ENCODE measurements around the gene MAPK9.
"Not testable (repeated sequence)": the region's sequence is repeated elsewhere in the genome, so short reads cannot be mapped to it uniquely, and the experiment has no call there.

MAPK9 gene

GRCh38 chr5:180324601-180324950 lies 32.7 kb upstream of the MAPK9 start:
- DNase-seq: no peak

- DNase-seq: peak in 1 of 2 experiments; percentile 48
Observed at GRCh38 chr5:180323941-180324600, 32.2 kb upstream of the MAPK9 start.

- DNase-seq: no peak
Observed at GRCh38 chr5:180323160-180323559, 31.3 kb upstream of the MAPK9 start.

DNA sequence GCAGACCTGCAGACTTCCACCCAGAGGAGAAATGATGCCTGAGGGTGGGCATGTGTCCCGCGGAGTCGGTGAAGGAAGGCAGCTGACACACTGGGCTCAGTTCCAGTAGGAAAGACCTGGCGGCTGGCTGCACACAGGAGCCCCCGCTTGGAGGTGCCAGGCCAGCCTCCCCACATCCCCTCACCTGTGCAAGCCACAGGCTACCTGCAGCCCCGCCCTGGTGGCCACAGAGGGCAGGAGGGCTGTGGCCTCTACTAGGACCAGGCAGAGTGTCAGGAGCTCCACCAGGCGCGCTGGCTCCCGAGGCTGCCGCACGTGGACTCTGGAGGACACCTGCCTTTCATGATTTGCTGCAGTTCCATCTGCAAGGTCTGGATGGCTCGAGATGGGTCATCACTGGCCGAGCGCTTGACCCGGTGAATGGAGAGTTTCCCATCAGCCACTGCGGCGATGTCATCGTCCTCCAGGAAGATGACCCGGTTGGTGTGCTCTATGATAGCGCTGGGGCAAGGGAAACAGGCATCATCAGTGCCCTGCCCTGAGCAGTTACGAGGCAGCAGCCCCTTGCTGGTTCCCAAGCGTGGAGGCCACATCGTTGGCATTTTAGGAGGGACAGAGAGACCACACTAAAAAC lies 26.7 kb upstream of the MAPK9 start:
- no peak for DNase-seq

DNA sequence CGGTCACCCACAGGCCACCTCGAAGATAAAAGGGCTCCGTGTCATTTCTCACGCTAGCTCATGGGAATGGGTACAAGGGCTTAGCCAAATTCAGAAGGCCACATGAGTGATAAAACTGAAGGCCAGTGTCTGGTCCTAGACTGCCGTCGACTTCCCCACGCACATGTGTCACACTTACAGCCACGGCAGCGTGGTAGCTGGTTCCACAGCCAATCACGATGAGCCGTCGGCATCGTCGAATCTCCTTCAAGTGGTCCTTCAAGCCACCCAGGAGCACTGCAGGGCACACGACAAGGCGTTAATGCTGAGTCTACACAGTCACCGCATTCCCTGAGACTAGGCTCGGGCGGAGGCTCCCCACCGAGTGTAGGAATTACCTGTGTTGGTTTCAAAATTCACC lies 24.7 kb upstream of the MAPK9 start:
- DNase-seq: no peak

DNA sequence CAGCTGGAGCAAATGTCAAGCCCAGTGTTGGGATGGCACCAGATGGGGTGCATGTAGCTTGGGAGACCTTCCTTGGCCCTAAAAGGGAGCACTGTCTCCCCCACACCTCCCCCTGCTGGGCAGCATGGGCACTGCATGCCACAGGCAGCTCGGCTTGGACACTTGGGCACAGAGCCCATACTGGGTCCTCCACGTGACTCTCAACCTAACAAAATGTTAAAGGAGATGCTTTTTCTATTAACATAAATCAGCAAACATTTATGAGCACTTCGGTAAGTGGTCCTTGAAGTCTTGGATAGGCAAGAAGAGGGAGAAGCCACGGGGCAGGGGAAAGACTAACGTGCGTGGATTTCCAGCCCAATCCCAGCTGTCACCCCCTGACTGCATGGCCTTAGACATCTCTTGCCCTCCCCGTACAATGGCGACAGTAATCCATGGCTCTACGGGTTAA lies 23.9 kb upstream of the MAPK9 start:
- peak in 1 of 2 experiments; percentile 34 for DNase-seq

- DNase-seq: peak; percentile 20 to 64
Observed at GRCh38 chr5:180313677-180314505, 22.0 kb upstream of the MAPK9 start.

GRCh38 chr5:180311216-180311615 lies 19.3 kb upstream of the MAPK9 start:
- DNase-seq: no peak

DNA sequence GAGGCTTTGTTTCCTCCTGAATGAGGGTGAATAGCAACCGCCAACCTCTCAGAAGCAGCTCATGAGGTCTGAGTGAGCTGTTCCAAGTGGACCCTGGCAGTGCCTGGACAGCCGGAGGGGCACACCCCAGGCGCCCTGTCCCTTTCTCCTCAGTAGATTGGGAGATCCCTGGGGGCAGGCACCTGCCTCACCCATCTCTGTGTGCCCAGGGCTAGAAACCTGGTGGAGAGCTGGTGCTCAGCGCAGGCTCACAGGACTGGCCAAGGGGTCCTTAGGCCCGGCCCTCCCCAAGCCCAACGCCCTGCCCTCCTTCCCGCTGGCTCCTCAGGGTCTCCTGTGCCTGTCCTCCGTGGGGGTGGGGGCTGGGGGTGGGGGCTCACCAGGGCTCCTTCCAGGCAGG lies 14.9 kb upstream of the MAPK9 start:
- no peak for DNase-seq

- no peak for DNase-seq
Observed at GRCh38 chr5:180305481-180305880, 13.6 kb upstream of the MAPK9 start.

GRCh38 chr5:180304431-180305375 lies 12.8 kb upstream of the MAPK9 start:
- DNase-seq: no peak

DNA sequence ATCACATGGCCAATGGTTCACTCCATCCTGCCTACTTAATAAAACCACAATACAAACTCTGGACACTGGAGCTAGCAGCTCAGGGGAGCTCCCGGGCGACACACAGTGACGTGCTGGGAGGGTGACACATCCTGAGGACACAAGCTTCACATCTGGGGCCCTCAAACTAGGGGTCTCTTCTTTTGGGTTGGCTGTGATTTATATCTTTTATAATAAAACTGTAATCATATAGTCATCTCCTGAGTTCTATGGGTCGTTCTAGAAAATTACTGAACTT lies 12.1 kb upstream of the MAPK9 start:
- DNase-seq: no peak

DNA sequence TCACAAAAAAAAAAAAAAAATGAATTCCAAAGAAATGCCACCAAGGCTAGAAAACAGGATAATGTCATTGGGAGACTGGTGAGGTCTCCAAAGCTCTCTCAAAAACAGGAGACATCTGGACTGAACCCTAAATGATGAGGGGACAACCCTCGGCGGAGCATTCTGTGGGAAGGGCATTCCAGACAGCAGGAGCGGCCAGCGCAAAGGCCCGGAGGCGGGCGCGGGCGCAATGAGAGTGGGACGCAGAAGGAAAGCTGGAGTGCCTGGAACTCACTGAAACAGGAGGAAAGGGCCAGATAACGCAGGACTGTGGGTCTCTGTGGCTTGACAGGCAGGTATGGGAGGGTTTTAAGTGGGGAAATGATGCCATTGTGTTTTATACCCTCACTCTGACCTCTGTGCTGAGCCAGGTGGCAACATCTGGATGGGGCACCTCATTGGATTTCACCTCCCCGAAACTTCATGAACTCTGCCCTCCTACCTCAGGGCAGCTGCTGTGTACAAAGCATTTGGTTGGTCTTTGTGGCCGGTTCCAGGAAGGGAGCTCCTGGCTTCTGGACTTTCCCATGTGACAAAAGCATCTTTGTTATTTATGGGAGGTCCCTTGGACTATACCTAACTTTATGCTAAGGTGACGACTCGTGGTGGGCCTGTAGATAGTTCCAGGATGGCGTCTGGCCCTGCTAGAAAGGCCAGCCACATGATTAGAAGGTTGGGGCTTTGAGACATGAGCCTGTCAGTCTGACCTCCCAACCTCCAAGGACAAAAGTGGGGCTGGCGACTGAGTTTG lies 11.5 kb upstream of the MAPK9 start:
- DNase-seq: no peak

DNA sequence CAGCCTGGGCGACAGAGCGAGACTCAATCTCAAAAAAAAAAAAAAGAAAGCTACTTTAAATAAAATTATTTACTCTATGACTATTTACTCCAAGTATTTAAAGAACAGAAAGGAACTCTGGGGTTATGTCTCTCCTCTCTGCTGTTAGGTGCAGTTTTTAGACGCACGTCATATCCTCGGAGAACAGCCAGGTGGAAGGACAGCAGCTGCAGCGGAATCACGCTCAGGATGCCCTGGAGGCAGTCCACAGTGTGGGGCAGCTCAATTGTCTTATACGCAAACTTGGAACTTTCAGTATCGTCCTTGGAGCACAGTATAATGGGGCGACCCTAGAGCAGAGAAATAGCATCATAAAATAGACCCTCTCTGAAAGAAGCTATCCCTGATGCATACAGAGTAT lies 10.4 kb upstream of the MAPK9 start:
- no peak for DNase-seq

DNA sequence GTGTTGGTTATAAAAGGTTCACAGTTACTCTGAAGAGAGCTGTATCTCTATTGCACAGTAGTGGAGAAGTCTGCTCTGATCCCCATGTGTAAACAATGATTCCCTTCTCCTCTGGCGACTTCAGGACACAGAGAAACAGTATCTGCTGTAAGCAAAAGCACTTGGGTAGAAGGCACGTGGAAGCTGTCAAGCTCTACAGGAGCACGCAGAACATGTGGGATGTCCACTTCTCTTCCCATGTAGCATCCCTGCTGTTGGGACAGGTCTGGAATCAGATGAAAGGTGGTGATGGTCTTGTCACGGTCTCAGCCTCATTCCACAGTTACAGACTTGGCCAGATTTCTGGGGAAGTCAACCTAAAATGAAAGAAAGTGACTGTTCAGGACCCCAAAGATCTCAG lies 9.4 kb upstream of the MAPK9 start:
- no peak for DNase-seq

GRCh38 chr5:180299526-180299925 lies 7.6 kb upstream of the MAPK9 start:
- no peak for DNase-seq

GRCh38 chr5:180299014-180299413 lies 7.1 kb upstream of the MAPK9 start:
- not testable (repeated sequence) for DNase-seq

- no peak for DNase-seq
Observed at GRCh38 chr5:180297587-180298282, 5.9 kb upstream of the MAPK9 start.

- no peak for DNase-seq
Observed at GRCh38 chr5:180296771-180297170, 4.9 kb upstream of the MAPK9 start.

- DNase-seq: no peak
Observed at GRCh38 chr5:180294913-180295555, 3.2 kb upstream of the MAPK9 start.

GRCh38 chr5:180294411-180294810 lies 2.5 kb upstream of the MAPK9 start:
- no peak for DNase-seq
